ENCODE results near the gene MYH11.

- TF ChIP-seq GATA2 (IDR thresholded peaks at IDR 0.05; ENCODE audit: low read depth, low read length) (no peak), GATA3 (IDR thresholded peaks at IDR 0.05; ENCODE audit: low read depth, low read length) (no peak)
Measured at GRCh38 chr16:15771694-15772093, 85.1 kb downstream of the MYH11 start.

All from SH-SY5Y (cell line).